Brain microvascular endothelial cell (primary cell): ENCODE measurements around the gene MFNG.

Experiments used
- DNase-seq: peaks from one replicate; pipeline ENCODE4 v3.0.0-alpha.2; 2020
- H3K27ac ChIP-seq: fragments of 250-450 bp; sonication (Bioruptor Pico); 2 replicates; pipeline ENCODE4 v1.5.1; 2020; ENCODE audit warnings: mild to moderate bottlenecking, moderate library complexity
- H3K27me3 ChIP-seq: fragments of 250-450 bp; sonication (Bioruptor Pico); replicated peaks from 2 replicates; pipeline ENCODE4 v1.5.1; 2020; ENCODE audit warnings: mild to moderate bottlenecking
- H3K36me3 ChIP-seq: fragments of 250-450 bp; sonication (Bioruptor Pico); replicated peaks from 2 replicates; pipeline ENCODE4 v1.5.1; 2020; ENCODE audit warnings: mild to moderate bottlenecking
- H3K4me3 ChIP-seq: 2 replicates; pipeline ENCODE4 v1.5.1; 2011; ENCODE audit warnings: low read depth, mild to moderate bottlenecking, control low read depth, low read length, moderate library complexity
- CTCF ChIP-seq: IDR thresholded peaks from 2 replicates; pipeline ENCODE4 v1.5.1; 2011; ENCODE audit warnings: low read depth, mild to moderate bottlenecking, moderate library complexity, low read length, control low read depth, inconsistent platforms; ENCODE audit errors: missing control alignments
- in situ Hi-C: cut with HindIII; loops from 2 replicates; pipeline ENCODE4 v1.10.0; 2017; ENCODE audit warnings: low sequenced_read_pairs, low pct_ligation_motif_present

The MFNG gene

GRCh38 chr22:37442537-37442936 lies 43.6 kb downstream of the MFNG start:
- no peak overlapping the region for H3K27ac ChIP-seq
- peak; percentile 33 for DNase-seq
- H3K27me3 ChIP-seq: no peaks in the 10 kb centered on the region
- no peak for TF ChIP-seq CTCF
- in situ Hi-C loops: no loop called here
- H3K4me3 ChIP-seq: no peak overlapping the region
- no peaks in the 10 kb centered on the region for H3K36me3 ChIP-seq

GRCh38 chr22:37442135-37442534 lies 44.0 kb downstream of the MFNG start:
- no peak overlapping the region for H3K4me3 ChIP-seq
- H3K27me3 ChIP-seq: no peaks in the 10 kb centered on the region
- no peak for TF ChIP-seq CTCF
- no peak for DNase-seq
- in situ Hi-C loops: no loop called here
- H3K27ac ChIP-seq: no peak overlapping the region
- no peaks in the 10 kb centered on the region for H3K36me3 ChIP-seq

GRCh38 chr22:37440875-37441274 lies 45.3 kb downstream of the MFNG start:
- Histone ChIP-seq H3K4me3 (no peak overlapping the region), H3K27me3 (no peaks in the 10 kb centered on the region), H3K27ac (no peak overlapping the region), H3K36me3 (no peaks in the 10 kb centered on the region)
- TF ChIP-seq CTCF: no peak
- no peak for DNase-seq
- in situ Hi-C loops: no loop called here

- Histone ChIP-seq H3K36me3 (no peaks in the 10 kb centered on the region), H3K4me3 (no peak overlapping the region), H3K27me3 (no peaks in the 10 kb centered on the region), H3K27ac (no peak overlapping the region)
- no peak for DNase-seq
- TF ChIP-seq CTCF: no peak
- in situ Hi-C loops: no loop called here
Observed at GRCh38 chr22:37439347-37439746, 46.8 kb downstream of the MFNG start.

GRCh38 chr22:37435970-37436603 lies 50.1 kb downstream of the MFNG start:
- in situ Hi-C loops: no loop called here
- Histone ChIP-seq H3K27me3 (no peaks in the 10 kb centered on the region), H3K27ac (no peak overlapping the region), H3K36me3 (no peaks in the 10 kb centered on the region), H3K4me3 (no peak overlapping the region)
- no peak for TF ChIP-seq CTCF
- no peak for DNase-seq

- no peak for DNase-seq
- no peak for TF ChIP-seq CTCF
- no peak overlapping the region for H3K27ac ChIP-seq
- H3K36me3 ChIP-seq: no peaks in the 10 kb centered on the region
- in situ Hi-C loops: no loop called here
- H3K27me3 ChIP-seq: no peaks in the 10 kb centered on the region
- H3K4me3 ChIP-seq: no peak overlapping the region
Observed at GRCh38 chr22:37433786-37434185, 52.4 kb downstream of the MFNG start.
